GM18505 (cell line): ENCODE data around the gene ACOX2.

Experiments
- ATAC-seq: cut with Tn5 transposase; IDR thresholded peaks from one replicate; pipeline ENCODE4 v1.9.1; 2021; ENCODE audit not compliant: unreplicated experiment
- POLR2A ChIP-seq: IDR thresholded peaks from 4 replicates; pipeline ENCODE4 v1.6.1; 2011; ENCODE audit warnings: borderline replicate concordance; ENCODE audit not compliant: insufficient read depth, insufficient read length; ENCODE audit errors: extremely low read depth

The ACOX2 gene

DNA sequence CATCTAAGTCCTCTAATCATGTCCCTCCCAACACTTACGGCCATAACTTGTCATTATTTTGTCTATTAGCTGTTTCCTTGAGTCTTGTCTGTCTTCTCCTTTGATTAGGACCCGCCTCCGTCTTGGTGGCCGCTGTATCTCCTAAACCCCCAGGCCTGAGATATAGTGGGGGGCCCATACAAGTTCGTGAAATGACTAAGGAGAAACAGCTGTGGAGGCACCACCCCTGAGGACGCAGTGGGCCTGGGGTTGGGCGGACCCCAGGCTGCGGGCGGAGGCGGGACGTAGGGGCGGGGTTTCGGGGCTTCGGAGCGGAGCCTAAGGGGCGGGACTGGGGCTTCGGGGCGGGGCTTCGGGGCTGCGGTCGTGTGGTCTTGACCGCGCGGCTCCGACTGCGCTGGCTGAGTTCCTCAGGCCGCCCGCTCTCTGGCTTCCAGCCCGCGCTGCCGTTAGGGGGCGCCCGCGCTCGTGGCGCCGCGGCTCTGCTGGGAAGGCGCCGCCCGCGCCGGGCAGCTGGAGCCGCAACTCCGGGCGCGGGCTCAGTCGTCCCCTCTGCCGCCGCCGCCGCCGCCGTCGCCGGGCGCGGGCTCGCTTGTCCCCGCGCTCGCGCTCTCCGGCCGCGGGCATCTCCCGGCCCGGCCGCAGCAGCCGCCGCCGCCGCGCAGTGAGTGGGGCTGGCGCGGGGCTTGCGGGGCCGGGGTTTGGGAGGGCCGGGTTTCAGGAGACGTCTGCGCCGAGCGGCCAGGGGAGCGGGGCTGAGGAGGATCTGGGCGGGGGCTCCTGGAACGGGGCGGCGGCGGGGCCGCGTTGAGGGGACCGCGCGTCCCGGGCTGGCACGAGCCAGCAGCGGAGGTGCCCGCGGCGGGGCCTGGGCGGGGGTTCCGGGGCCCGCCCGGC lies 45.2 kb downstream of the ACOX2 start, which contains the start of gene KCTD6:
KCTD6 (plus strand) TSS at position 591 of the 897 bp plus-strand sequence. CDS start 6,660 bp downstream, outside the sequence.
- ATAC-seq: peak; percentile 93
- TF ChIP-seq POLR2A: peak; percentile 43

- no peak for TF ChIP-seq POLR2A
- no peak for ATAC-seq
These were observed 46.0 kb downstream of the ACOX2 start for GRCh38 chr3:58490860-58491501.

DNA sequence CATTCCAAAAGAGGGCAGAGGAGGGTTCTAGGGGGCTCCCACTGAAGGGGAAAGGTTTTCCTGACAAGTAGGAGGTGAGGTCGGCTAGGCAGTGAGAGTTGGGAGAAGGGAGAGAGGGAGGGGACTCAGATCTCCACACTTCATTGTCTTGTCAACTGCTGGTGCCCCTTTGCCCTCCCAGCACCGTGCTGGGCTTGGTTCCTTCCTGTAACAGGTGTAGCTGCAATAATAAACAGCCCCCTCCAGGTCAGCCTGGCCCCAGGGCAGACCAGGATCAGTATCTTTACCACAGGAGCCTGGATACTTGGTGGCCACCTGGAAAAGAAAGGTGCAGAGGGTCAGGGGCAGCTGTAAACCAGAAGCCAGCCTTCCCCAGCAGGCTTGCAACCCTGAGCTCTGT lies 48.0 kb downstream of the ACOX2 start:
- ATAC-seq: no peak
- TF ChIP-seq POLR2A: no peak

- no peak for ATAC-seq
- no peak for TF ChIP-seq POLR2A
These were observed 49.7 kb downstream of the ACOX2 start for GRCh38 chr3:58487140-58487886.

GRCh38 chr3:58485801-58486435 lies 51.1 kb downstream of the ACOX2 start:
- no peak for ATAC-seq
- no peak for TF ChIP-seq POLR2A

DNA sequence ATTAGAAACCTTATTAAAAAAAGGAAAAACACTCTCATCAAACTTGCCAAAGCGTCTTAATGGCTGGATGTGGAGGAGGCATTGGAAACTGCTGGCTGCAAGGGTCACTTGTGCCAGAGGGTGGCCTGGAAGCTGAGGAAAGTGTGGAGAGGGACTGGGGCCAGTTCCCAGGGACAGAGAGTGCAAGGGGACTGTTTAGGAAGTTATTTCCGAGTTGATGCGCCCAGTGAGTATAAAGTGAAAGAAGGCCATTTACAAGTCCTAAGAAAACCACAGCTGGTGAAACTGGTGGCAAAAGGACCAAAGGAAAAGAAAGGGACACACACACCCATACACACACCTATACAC lies 52.3 kb downstream of the ACOX2 start:
- TF ChIP-seq POLR2A: no peak
- ATAC-seq: no peak

GRCh38 chr3:58484045-58484721 lies 52.8 kb downstream of the ACOX2 start:
- TF ChIP-seq POLR2A: no peak
- no peak for ATAC-seq

GRCh38 chr3:58482917-58483636 lies 53.9 kb downstream of the ACOX2 start:
- ATAC-seq: no peak
- no peak for TF ChIP-seq POLR2A

GRCh38 chr3:58480309-58480708 lies 56.7 kb downstream of the ACOX2 start:
- ATAC-seq: no peak
- TF ChIP-seq POLR2A: no peak

DNA sequence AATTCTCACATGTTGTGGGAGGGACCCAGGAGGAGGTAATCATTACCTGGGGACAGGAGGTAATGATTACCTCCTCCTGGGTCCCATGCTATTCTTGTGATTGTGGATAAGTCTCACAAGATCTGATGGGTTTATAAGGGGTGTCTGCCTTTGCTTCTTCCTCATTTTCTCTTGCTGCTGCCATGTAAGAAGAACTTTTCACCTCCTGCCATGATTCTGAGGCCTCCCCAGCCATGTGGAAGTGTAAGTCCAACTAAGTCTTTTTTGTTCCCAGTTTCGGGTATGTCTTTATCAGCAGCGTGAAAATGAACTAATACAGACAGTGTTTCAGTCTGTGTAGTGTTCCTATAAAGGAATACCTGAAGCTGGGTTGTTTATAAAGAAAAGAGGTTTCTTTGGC lies 58.2 kb downstream of the ACOX2 start:
- no peak for ATAC-seq
- TF ChIP-seq POLR2A: no peak

DNA sequence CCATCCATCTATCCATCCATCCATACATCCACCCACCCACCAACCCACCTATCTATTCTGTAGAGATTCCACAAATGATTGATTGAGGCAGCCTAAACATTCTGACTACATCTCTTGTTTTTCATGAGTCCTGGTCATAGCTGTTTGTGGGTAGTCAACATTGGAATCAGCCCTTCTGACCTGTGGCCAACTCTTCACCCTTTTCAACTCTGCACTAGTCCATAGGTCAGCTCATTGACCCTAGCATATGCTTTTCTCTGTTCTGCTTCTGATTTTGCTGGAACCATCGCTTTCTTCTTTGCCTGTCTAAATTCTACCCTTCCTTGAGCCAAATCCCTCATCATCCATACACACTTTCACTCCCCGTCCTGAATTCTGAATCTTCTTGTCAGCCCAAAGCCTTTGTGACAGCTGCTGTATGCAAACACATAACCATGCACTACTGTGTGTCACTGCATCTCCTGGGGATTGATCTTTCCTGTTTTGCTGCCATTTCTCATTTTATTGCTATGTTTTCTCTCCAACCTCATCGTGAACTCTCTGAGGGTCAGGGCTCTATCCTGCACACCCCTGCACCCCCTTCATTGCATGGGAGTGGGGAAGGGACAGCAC lies 61.9 kb downstream of the ACOX2 start:
- no peak for ATAC-seq

More for the DNA sequence above, 61.9 kb downstream of the ACOX2 start:
- no peak for TF ChIP-seq POLR2A
